Stimulated activated CD8-positive, alpha-beta memory T cell treated with anti-CD3 and anti-CD28 coated beads, Interleukin-15, amount 100 ng/mL, for 1 hour (primary cell): ENCODE measurements around the gene COPS6.

Source experiments
- DNase-seq: peaks from one replicate; pipeline ENCODE4 v3.0.0-alpha.2; 2020; ENCODE audit warnings: low read depth

The COPS6 gene

GRCh38 chr7:100102950-100103840, 14.4 kb downstream of the COPS6 start:
- no peak for DNase-seq

DNA sequence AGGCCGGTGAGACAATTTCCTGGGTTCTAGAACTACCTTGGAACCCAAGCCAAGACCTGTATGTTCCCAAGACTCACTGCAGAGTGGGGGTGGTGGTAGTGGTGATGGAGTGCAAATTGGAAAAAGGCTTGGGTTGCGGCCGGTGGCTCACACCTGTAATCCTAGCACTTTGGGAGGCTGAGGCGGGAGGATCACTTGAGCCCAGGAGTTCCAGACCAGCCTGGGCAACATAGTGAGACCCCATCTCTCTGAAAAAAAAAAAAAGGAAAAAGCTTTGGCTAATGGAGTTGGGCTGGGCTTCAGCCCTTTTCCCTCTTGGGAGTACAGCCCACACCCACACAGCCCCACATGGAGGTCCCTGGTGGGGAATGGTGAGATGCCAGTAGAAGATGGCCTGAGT, 16.8 kb downstream of the COPS6 start:
- DNase-seq = no peak

- no peak for DNase-seq
These were observed 17.9 kb downstream of the COPS6 start for GRCh38 chr7:100106633-100107032.

GRCh38 chr7:100107125-100107737, 18.5 kb downstream of the COPS6 start:
- no peak for DNase-seq

DNA sequence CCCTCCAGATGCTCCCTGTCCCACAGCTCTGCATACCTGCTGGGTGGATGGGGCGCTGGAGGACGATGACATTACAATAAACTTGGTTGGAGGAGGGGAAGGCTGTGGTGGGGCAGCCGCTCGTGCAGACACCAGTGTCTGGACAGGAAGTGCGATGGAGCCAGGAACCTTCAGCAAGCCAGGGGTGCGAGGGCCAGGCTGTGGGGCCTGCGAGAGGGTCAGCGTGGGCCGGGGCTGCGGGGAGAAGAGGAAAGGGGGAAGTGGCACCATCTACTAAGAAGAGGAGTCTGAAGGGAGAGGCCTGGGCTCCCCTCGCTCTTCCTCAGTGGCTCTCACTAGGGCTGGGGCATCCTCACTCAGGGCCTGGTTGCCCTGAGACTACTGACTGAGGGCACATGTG, 19.1 kb downstream of the COPS6 start:
- no peak for DNase-seq

GRCh38 chr7:100109521-100110163, 20.9 kb downstream of the COPS6 start:
- DNase-seq = no peak

- DNase-seq = no peak
These were observed 22.4 kb downstream of the COPS6 start for GRCh38 chr7:100111156-100111555.

DNA sequence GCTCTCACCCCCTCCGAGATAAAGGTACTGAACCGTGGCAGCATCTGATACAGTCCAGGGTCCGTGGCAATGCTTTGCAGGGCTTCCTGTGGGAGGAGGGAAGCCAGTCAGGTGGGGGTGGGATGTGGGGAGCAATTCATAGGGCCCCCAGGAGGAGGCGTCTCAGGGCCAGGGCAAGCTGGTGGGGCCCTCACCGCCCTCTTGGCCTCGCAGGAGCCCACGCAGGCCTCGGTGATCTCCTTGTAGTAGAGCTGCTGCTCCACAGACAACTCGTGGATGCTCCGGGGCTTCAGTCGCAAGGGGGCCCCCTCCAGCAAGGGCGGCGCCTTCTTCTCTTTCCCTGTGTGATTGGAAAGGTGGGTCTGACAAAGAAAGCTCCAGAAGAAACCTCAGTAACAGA, 23.1 kb downstream of the COPS6 start:
- no peak for DNase-seq

GRCh38 chr7:100115026-100115425, 26.3 kb downstream of the COPS6 start:
- DNase-seq = no peak

DNA sequence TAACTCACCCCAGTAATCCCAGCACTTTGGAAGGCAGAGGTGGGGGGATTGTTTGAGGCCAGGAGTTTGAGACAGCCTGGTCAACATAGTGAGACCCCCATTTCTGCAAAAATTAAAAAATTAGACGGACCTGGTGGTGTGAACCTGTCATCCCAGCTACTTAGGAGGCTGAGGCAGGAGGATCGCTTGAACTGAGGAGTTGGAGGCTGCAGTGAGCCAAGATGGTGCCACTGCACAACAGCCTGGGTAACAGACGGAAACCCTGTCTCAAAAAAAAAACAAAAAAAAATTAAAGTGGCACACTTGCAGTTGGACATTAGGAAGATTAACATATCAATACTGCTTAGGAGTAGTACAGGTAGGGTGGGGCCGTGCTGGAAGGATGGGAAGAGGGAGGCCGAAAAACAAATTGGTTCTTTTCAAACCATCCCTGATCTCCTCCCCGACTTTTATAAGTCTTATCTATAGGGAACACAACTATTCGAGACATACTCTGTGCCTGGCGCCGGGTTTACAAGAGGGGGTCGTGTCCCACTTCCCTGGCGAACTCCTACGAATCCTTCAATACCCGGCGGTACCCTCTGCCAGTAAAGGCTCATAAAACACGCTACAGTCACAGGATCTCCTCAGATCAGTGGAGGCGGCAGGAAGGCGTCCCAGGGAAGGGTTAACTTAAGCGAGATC, 29.8 kb downstream of the COPS6 start:
- no peak for DNase-seq

- peak; percentile 91 for DNase-seq
These were observed 30.6 kb downstream of the COPS6 start, which contains the start of the genes CNPY4 and TAF6 for GRCh38 chr7:100119072-100119969. Gene CNPY4 (plus strand): TSS chr7:100119634. CDS start chr7:100119745, 111 bp downstream. Gene TAF6 (minus strand): TSS chr7:100119358. CDS start chr7:100114209, 5,149 bp downstream.

DNA sequence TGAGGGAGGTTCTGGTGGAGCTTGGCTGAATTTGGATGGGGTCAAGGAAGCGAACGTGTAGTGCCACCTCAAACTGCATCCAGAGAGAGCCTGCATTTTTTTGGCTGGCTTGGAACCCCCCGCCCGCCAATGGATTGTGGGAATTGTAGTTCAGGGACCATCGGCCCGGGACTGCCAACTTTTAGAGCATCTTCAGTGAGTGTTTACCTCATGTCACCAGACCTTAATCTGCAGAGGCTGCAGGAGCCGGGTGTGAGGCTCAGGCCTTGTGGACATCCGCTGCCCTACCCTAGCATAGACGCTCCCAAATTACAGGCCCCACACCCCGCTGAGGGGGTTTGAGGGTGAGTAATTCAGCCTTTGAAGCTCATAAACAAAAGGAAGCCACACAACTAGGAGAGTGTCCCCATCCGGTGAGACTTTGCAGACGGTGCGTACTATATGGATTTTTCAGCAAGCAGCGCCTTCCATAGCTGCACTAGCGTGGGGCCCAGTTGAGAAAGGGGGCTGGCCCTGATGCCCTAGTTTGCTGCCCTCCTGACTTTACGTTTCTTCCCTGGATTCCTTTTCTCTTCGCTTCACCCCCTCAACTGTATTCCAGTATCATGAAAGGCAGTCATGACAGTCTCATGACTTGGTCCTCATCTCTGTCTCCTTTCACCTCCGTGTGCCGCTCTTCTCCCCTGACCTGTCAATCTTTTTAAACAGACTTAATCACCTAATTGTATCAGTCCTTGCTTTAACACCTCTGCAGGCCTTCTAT, 31.4 kb downstream of the COPS6 start:
- peak; percentile 56 for DNase-seq

GRCh38 chr7:100120733-100121036, 31.9 kb downstream of the COPS6 start:
- DNase-seq = no peak

GRCh38 chr7:100122067-100122466, 33.3 kb downstream of the COPS6 start:
- no peak for DNase-seq

GRCh38 chr7:100122568-100122967, 33.8 kb downstream of the COPS6 start:
- DNase-seq = no peak

- no peak for DNase-seq
These were observed 35.8 kb downstream of the COPS6 start for GRCh38 chr7:100124301-100125230.

DNA sequence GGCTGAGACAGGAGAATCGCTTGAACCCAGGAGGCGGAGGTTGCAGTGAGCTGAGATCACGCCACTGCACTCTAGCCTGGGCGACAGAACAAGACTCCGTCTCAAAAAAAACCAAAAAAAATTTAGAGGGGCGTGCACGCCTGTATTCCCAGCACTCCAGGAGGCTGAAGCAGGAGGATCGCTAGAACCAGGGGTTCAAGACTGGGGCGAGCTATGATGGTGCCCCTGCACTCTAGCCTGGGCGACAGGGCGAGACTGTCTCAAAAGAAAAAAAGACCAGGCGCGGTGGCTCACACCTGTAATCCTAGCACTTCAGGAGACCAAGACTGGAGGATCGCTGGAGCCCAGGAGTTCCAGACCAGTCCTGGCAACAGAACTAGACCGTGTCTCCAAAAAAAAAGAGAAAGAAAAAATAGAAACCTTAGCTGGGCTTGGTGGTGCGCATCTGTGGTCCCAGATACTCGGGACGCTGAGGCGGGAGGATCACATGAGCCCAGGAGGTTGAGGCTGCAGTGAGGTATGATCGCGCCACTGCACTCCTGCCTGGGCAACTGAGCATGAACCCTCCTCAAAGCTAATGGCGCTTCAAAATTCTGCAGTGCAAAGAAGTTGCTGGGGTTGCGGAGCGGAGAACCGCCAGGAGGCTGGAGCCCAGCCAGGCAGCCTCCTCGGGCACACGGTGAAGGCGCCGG, 37.6 kb downstream of the COPS6 start:
- DNase-seq = no peak

DNA sequence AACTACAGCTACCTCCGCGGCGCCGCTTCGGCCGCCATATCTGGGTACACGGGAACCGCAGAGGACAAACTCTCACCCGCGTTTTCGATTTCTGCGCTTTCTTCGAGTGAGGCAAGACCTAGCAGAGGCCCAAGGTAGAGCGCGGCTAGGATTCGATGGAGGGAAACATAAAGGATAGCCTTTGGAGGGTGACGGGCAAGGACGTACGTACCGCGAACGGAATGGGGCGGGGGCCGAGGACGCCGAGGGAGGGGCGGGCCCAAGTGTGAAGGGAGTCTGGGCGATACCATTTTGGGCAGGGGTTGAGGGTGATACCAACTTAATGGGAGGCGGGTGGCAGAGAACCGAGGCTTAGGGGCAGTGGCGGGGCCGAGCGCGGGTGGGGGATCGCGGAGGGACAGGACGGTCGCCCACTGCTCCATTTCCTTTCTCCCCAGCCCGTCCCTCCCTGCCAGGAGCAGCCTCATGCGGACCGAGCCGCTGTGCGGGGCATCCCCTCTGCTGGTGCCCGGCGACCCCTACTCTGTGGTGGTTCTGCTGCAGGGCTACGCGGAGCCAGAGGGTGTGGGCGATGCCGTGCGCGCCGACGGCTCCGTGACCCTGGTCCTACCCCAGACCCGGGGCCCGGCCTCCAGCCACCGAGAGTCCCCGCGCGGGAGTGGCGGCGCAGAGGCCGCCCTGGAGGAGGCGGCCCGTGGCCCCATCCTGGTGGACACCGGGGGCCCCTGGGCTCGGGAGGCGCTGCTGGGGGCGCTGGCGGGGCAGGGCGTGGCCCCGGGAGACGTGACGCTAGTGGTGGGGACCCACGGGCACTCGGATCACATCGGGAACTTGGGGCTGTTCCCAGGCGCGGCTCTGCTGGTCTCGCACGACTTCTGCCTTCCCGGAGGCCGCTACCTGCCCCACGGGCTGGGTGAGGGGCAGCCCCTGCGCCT, 38.4 kb downstream of the COPS6 start, which contains the start of gene MBLAC1:
Gene MBLAC1, plus strand, starts transcription at position 37 of the 935 bp plus-strand sequence. Its CDS starts 429 bp downstream, at position 466.
- peak; percentile 89 for DNase-seq
